ENCODE data around the gene GIT2.

The GIT2 gene

DNA sequence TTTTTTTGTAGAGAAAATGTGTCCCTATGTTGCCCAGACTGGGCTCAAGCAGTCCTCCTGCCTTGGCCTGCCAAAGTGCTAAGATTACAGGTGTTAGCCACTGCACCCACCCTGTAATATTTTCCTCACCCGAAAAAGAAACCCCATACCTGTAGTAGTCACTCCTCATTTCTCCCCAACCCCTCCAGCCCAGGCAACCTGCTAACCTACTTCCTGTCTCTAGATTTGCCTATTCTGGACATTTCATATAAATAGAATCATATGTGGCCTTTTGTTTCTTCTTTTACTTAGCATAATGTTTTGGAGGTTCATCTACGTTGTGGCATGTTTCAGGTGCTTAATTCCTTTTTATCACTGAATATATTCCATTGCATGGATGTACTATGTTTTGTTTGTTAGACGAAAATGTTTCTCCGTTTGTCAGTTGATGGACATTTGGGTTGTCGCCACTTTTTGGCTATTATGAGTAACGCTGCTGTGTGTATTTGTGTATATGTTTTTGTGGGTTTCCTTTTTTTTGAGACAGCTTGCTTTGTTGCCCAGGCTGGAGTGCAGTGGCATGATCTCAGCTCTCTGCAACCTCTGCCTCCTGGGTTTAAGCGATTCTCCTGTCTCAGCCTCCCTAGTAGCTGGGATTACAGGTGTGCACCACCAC lies 9.3 kb upstream of the GIT2 start:
- Histone ChIP-seq H3K27ac (ENCODE audit: insufficient read depth, low read depth, low read length, poor library complexity, severe bottlenecking) (no peak overlapping the region), H3K4me1 (ENCODE audit: control insufficient read depth, insufficient read depth, low read length) (no peaks in the 10 kb centered on the region), H3K9me3 (ENCODE audit: control insufficient read depth, low read length) (no peaks in the 10 kb centered on the region), H3K36me3 (ENCODE audit: control insufficient read depth, insufficient read depth, low read length) (no peaks in the 10 kb centered on the region), H3K4me3 (ENCODE audit: insufficient read depth, low read depth, low read length) (no peak overlapping the region), H3K27me3 (ENCODE audit: control insufficient read depth, insufficient read depth, low read length, poor library complexity, severe bottlenecking) (peaks cover 5% of the 10 kb centered on the region)
- WGBS, 2 experiments = 93 to 97% methylated on average over 6 to 7 of the region's 7 CpGs

GRCh38 chr12:110004598-110004997 lies 8.4 kb upstream of the GIT2 start:
- 94 to 95% methylated on average over 3 of the region's 4 CpGs for WGBS, 2 experiments
- no peaks in the 10 kb centered on the region for H3K9me3 ChIP-seq (ENCODE audit: control insufficient read depth, low read length)
- H3K27me3 ChIP-seq (ENCODE audit: control insufficient read depth, insufficient read depth, low read length, poor library complexity, severe bottlenecking) = peaks cover 14% of the 10 kb centered on the region
- no peak overlapping the region for H3K4me3 ChIP-seq (ENCODE audit: insufficient read depth, low read depth, low read length)
- H3K27ac ChIP-seq (ENCODE audit: insufficient read depth, low read depth, low read length, poor library complexity, severe bottlenecking) = no peak overlapping the region
- H3K36me3 ChIP-seq (ENCODE audit: control insufficient read depth, insufficient read depth, low read length) = no peaks in the 10 kb centered on the region
- H3K4me1 ChIP-seq (ENCODE audit: control insufficient read depth, insufficient read depth, low read length) = no peaks in the 10 kb centered on the region

- 93 to 94% methylated on average over 8 of the region's 8 CpGs for WGBS, 2 experiments
- no peak overlapping the region for H3K4me3 ChIP-seq (ENCODE audit: insufficient read depth, low read depth, low read length)
- H3K4me1 ChIP-seq (ENCODE audit: control insufficient read depth, insufficient read depth, low read length) = no peaks in the 10 kb centered on the region
- H3K36me3 ChIP-seq (ENCODE audit: control insufficient read depth, insufficient read depth, low read length) = no peaks in the 10 kb centered on the region
- no peak overlapping the region for H3K27ac ChIP-seq (ENCODE audit: insufficient read depth, low read depth, low read length, poor library complexity, severe bottlenecking)
- H3K9me3 ChIP-seq (ENCODE audit: control insufficient read depth, low read length) = no peaks in the 10 kb centered on the region
- H3K27me3 ChIP-seq (ENCODE audit: control insufficient read depth, insufficient read depth, low read length, poor library complexity, severe bottlenecking) = peaks cover 16% of the 10 kb centered on the region
Observed at GRCh38 chr12:110002676-110003515, 6.7 kb upstream of the GIT2 start.

DNA sequence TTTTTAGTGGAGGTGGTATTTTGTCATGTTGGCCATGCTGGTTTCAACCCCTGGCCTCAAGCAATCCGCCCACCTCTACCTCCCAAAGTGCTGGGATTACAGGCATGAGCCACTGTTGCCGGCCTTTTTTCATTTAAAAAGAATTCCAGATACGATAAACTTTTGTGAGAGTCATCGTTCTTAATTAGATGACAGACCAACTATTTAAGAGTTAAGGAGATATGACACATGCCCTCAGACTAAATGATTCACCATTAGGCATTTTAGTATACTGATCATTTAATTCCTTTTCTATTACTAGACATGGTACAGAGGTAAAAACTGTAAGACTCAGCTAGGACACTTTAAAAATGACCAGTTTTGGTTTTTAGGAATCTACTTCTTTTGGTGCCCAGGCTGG lies 5.4 kb upstream of the GIT2 start:
- 90 to 98% methylated on average over 4 of the region's 4 CpGs for WGBS, 2 experiments

DNA sequence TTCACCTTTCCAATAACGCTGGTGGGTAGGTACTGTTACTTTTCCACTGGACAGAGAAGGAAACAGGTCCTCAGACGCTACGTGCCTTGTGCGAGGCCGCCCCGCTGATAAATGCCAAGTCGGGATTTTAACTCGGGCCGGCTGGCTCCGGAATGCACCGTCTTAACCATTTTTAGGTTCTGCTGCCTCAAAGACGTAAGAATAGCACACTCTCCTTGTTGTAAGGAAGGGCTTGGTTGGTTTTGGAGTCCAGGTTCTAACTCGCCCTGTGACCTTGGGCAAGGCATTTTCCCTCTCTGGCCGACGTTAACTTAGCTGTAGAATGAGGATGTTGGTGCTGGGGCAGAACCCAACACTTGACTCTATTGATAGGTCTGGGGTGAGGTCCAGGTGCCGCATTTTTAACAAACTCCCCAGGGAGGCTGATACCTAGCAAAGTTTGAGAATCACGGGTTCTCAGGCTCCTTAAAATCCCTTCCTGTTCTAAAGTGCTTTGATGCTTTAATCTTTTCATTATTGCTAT lies 3.9 kb upstream of the GIT2 start:
- Histone ChIP-seq H3K27ac (ENCODE audit: insufficient read depth, low read depth, low read length, poor library complexity, severe bottlenecking) (no peak overlapping the region), H3K27me3 (ENCODE audit: control insufficient read depth, insufficient read depth, low read length, poor library complexity, severe bottlenecking) (peaks cover 16% of the 10 kb centered on the region), H3K9me3 (ENCODE audit: control insufficient read depth, low read length) (no peaks in the 10 kb centered on the region), H3K4me1 (ENCODE audit: control insufficient read depth, insufficient read depth, low read length) (peaks cover 6% of the 10 kb centered on the region), H3K36me3 (ENCODE audit: control insufficient read depth, insufficient read depth, low read length) (no peaks in the 10 kb centered on the region), H3K4me3 (ENCODE audit: insufficient read depth, low read depth, low read length) (peak overlapping the region; percentile 78)
- 4 to 8% methylated on average over 17 of the region's 17 CpGs for WGBS, 2 experiments

More for the DNA sequence above, 5.4 kb upstream of the GIT2 start:
- H3K4me3 ChIP-seq (ENCODE audit: insufficient read depth, low read depth, low read length) = no peak overlapping the region
- no peaks in the 10 kb centered on the region for H3K36me3 ChIP-seq (ENCODE audit: control insufficient read depth, insufficient read depth, low read length)
- peaks cover 16% of the 10 kb centered on the region for H3K27me3 ChIP-seq (ENCODE audit: control insufficient read depth, insufficient read depth, low read length, poor library complexity, severe bottlenecking)
- no peak overlapping the region for H3K27ac ChIP-seq (ENCODE audit: insufficient read depth, low read depth, low read length, poor library complexity, severe bottlenecking)
- no peaks in the 10 kb centered on the region for H3K4me1 ChIP-seq (ENCODE audit: control insufficient read depth, insufficient read depth, low read length)
- H3K9me3 ChIP-seq (ENCODE audit: control insufficient read depth, low read length) = no peaks in the 10 kb centered on the region

DNA sequence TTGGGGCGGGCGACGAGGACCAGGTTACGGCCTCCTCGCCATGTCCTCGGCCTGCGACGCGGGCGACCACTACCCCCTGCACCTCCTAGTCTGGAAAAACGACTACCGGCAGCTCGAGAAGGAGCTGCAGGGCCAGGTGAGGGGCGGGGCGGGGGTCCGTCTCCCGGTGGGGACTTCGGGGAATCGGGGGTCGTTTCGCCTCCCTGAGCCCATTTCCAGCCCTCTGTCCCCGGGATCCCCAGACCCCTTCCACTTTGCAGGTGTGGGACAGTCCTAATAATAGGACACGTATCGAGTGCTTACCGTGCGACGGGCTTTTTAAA lies 3.4 kb upstream of the GIT2 start:
- no peaks in the 10 kb centered on the region for H3K36me3 ChIP-seq (ENCODE audit: control insufficient read depth, insufficient read depth, low read length)
- H3K4me1 ChIP-seq (ENCODE audit: control insufficient read depth, insufficient read depth, low read length) = peaks cover 10% of the 10 kb centered on the region
- 0 to 1% methylated on average over 27 of the region's 27 CpGs for WGBS, 2 experiments
- no peak overlapping the region for H3K27ac ChIP-seq (ENCODE audit: insufficient read depth, low read depth, low read length, poor library complexity, severe bottlenecking)
- peak overlapping the region; percentile 78 for H3K4me3 ChIP-seq (ENCODE audit: insufficient read depth, low read depth, low read length)
- no peaks in the 10 kb centered on the region for H3K9me3 ChIP-seq (ENCODE audit: control insufficient read depth, low read length)
- H3K27me3 ChIP-seq (ENCODE audit: control insufficient read depth, insufficient read depth, low read length, poor library complexity, severe bottlenecking) = peaks cover 16% of the 10 kb centered on the region

GRCh38 chr12:109998904-109999648 lies 2.9 kb upstream of the GIT2 start, which contains the start of gene ANKRD13A:
Gene ANKRD13A (plus strand): TSS chr12:109999430. CDS start chr12:109999689, 259 bp downstream.
- Histone ChIP-seq H3K9me3 (ENCODE audit: control insufficient read depth, low read length) (no peaks in the 10 kb centered on the region), H3K4me1 (ENCODE audit: control insufficient read depth, insufficient read depth, low read length) (peaks cover 13% of the 10 kb centered on the region), H3K27ac (ENCODE audit: insufficient read depth, low read depth, low read length, poor library complexity, severe bottlenecking) (peak within 1 kb of the TSS; percentile 86), H3K36me3 (ENCODE audit: control insufficient read depth, insufficient read depth, low read length) (no peaks in the 10 kb centered on the region), H3K27me3 (ENCODE audit: control insufficient read depth, insufficient read depth, low read length, poor library complexity, severe bottlenecking) (peaks cover 16% of the 10 kb centered on the region), H3K4me3 (ENCODE audit: insufficient read depth, low read depth, low read length) (peak within 1 kb of the TSS; percentile 78)
- 1 to 2% methylated on average over 62 of the region's 62 CpGs for WGBS, 2 experiments

DNA sequence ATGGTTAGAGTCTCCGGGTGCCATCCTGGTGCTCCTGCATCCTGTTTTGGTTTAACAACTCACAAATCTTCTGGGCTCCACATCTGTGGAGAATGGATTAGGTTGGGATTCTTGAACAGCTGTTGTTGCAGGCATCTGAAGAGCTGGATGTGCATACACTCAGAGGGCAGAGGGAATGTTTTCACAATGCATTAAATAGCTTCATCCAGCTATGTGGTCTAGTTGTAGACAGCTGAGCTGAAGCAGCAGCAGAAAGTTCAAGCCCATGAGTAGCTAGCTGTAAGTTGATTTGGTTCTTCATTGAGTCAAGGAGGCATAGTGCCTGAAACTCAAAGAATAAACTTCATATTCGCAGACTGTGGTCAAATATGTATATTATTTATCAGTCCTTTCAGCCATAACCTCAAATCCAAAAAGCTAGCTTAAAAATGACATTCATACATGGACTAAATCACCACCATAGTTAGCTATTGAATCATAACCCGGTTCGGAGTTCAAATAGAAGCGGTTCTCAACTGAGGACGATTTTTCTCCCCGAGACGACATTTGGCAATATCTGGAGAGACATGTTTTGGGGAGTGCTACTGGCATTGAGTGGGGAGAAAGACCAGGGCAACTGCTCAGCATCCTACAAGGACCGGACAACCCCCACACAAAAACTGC lies 2.2 kb upstream of the GIT2 start:
- H3K36me3 ChIP-seq (ENCODE audit: control insufficient read depth, insufficient read depth, low read length) = no peaks in the 10 kb centered on the region
- H3K27ac ChIP-seq (ENCODE audit: insufficient read depth, low read depth, low read length, poor library complexity, severe bottlenecking) = no peak overlapping the region
- no peaks in the 10 kb centered on the region for H3K9me3 ChIP-seq (ENCODE audit: control insufficient read depth, low read length)
- 84 to 85% methylated on average over 8 to 9 of the region's 9 CpGs for WGBS, 2 experiments
- peak overlapping the region; percentile 78 for H3K4me3 ChIP-seq (ENCODE audit: insufficient read depth, low read depth, low read length)
- H3K27me3 ChIP-seq (ENCODE audit: control insufficient read depth, insufficient read depth, low read length, poor library complexity, severe bottlenecking) = peaks cover 16% of the 10 kb centered on the region
- peaks cover 13% of the 10 kb centered on the region for H3K4me1 ChIP-seq (ENCODE audit: control insufficient read depth, insufficient read depth, low read length)

DNA sequence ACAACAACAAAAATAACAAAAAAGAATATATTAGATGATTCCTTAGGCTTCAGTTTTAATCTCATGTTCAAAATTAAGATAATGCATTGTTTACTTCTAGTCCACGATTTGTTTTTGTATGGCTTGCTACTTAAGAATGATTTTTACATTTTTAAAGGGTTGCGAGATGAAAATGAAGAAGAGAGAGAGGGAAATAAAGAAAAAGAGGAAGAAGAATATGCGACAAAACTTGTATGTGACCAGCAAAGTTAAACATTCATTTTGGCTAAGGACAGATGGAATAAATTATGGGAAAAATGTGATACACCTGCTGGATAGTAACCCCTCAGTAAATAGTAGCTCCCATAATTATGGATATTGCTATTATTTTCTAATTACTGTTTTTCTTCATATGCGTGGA lies 1.2 kb upstream of the GIT2 start:
- Histone ChIP-seq H3K36me3 (ENCODE audit: control insufficient read depth, insufficient read depth, low read length) (no peaks in the 10 kb centered on the region), H3K27ac (ENCODE audit: insufficient read depth, low read depth, low read length, poor library complexity, severe bottlenecking) (no peak overlapping the region), H3K4me1 (ENCODE audit: control insufficient read depth, insufficient read depth, low read length) (peaks cover 13% of the 10 kb centered on the region), H3K27me3 (ENCODE audit: control insufficient read depth, insufficient read depth, low read length, poor library complexity, severe bottlenecking) (peaks cover 16% of the 10 kb centered on the region), H3K4me3 (ENCODE audit: insufficient read depth, low read depth, low read length) (no peak overlapping the region), H3K9me3 (ENCODE audit: control insufficient read depth, low read length) (no peaks in the 10 kb centered on the region)
- 96 to 97% methylated on average over 4 of the region's 4 CpGs for WGBS, 2 experiments

Measured in ectodermal cell (in vitro differentiated cells).